GM18505 (cell line): ENCODE measurements around the gene COL20A1.
"Not testable (repeated sequence)": the region's sequence is repeated elsewhere in the genome, so short reads cannot be mapped to it uniquely, and the experiment has no call there.

Experiments used
- ATAC-seq: cut with Tn5 transposase; IDR thresholded peaks from one replicate; pipeline ENCODE4 v1.9.1; 2021; ENCODE audit not compliant: unreplicated experiment
- POLR2A ChIP-seq: IDR thresholded peaks from 4 replicates; pipeline ENCODE4 v1.6.1; 2011; ENCODE audit warnings: borderline replicate concordance; ENCODE audit not compliant: insufficient read depth, insufficient read length; ENCODE audit errors: extremely low read depth

COL20A1 gene

GRCh38 chr20:63377256-63377941, 84.4 kb downstream of the COL20A1 start:
- no peak for ATAC-seq
- TF ChIP-seq POLR2A, result no peak

GRCh38 chr20:63377951-63378381, 85.0 kb downstream of the COL20A1 start:
- no peak for ATAC-seq
- TF ChIP-seq POLR2A, result no peak

- no peak for TF ChIP-seq POLR2A
- no peak for ATAC-seq
These were observed 85.6 kb downstream of the COL20A1 start for GRCh38 chr20:63378626-63379025.

GRCh38 chr20:63379296-63379695, 86.3 kb downstream of the COL20A1 start:
- no peak for ATAC-seq
- TF ChIP-seq POLR2A, result no peak

- not testable (repeated sequence) for ATAC-seq
These were observed 86.9 kb downstream of the COL20A1 start for GRCh38 chr20:63379872-63380271.

GRCh38 chr20:63380346-63380870, 87.4 kb downstream of the COL20A1 start:
- ATAC-seq, result no peak
- TF ChIP-seq POLR2A, result no peak

GRCh38 chr20:63381781-63382431, 88.9 kb downstream of the COL20A1 start:
- TF ChIP-seq POLR2A, result no peak
- no peak for ATAC-seq

GRCh38 chr20:63382551-63383300, 89.7 kb downstream of the COL20A1 start:
- TF ChIP-seq POLR2A, result no peak
- no peak for ATAC-seq

GRCh38 chr20:63383556-63383955, 90.6 kb downstream of the COL20A1 start:
- TF ChIP-seq POLR2A, result no peak
- no peak for ATAC-seq

GRCh38 chr20:63384336-63384735, 91.3 kb downstream of the COL20A1 start:
- no peak for TF ChIP-seq POLR2A
- no peak for ATAC-seq
